ENCODE data around the gene KCNAB2. TPM values are rescaled to one million over a fixed set of nuclear protein-coding genes. Genes with fewer than 3 reads are reported as not detected.
A peak's percentile ranks its signal among the peaks of the same experiment; 100 is the strongest.

The KCNAB2 gene
- polyA plus RNA-seq, 3 donors: 11.5 to 178 (median 22.7) TPM

DNA sequence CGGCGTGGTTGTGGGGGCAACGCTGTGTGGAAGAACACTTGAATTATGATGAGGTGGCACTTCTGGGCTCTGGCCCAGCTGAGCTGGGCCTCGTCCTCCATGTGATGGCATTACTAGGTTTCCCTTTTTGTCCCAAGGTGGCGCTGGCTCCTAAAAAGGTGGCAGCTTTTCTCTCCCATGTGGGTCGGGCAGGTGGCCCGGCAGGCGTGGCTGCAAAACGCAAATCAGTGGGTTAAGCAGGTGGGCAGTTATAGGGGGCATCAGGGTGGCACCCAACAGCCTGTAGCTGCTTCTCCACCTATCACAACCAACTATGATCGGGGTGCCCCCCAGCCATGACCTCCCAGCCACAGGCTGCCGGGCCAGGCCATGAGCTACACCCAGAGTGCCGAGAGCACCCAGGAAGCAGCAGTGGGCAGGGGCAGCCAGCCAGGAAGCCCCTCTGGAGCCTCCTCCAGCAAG, 59.6 kb downstream of the KCNAB2 start:
- no peak overlapping the region for H3K4me3 Mint-ChIP-seq
- H3K4me1 Mint-ChIP-seq: peaks cover 3% of the 10 kb centered on the region
- intact Hi-C loops (cut with micrococcal nuclease): loop anchor here (10.0 kb wide), 1 partner anchor 140 kb away; the partner anchor contains the start of gene HES3 (in 2 of the 2)
- H3K9me3 Mint-ChIP-seq: peaks cover 0 to 5% (median 0%) of the 10 kb centered on the region in 7 donors
- Histone ChIP-seq H3K9me3 (replicated peaks in 1 of 2; ENCODE audit: control insufficient read depth in 1 of 2, insufficient read depth in 1 of 2, low read length in 2 of 2) (no peaks in the 10 kb centered on the region), H3K27ac (ENCODE audit: low read depth in 1 of 2, low read length in 2 of 2) (no peak overlapping the region), H3K4me3 (replicated peaks in 1 of 3; ENCODE audit: low read depth in 2 of 3, low read length in 3 of 3) (no peak overlapping the region), H2AFZ (ENCODE audit: insufficient read depth, low read depth, low read length, poor library complexity, severe bottlenecking) (no peak overlapping the region), H4K20me1 (ENCODE audit: insufficient read depth, low read length) (peaks cover 10% of the 10 kb centered on the region), H3K27me3 (ENCODE audit: control insufficient read depth in 2 of 2, insufficient read depth in 2 of 2, low read length in 2 of 2) (no peaks in the 10 kb centered on the region), H3K4me2 (replicated peaks; ENCODE audit: extremely low read depth, low read length, poor library complexity, severe bottlenecking) (no peak overlapping the region), H3K79me2 (ENCODE audit: insufficient read depth, low read length) (no peaks in the 10 kb centered on the region), H3K36me3 (replicated peaks in 1 of 2; ENCODE audit: control insufficient read depth in 1 of 2, insufficient read depth in 2 of 2, low read length in 2 of 2) (no peaks in the 10 kb centered on the region), H3K9ac (ENCODE audit: insufficient read depth, low read length, poor library complexity, severe bottlenecking) (no peak overlapping the region), H3K4me1 (ENCODE audit: control insufficient read depth in 1 of 2, insufficient read depth in 2 of 2, low read length in 2 of 2) (no peaks in the 10 kb centered on the region)
- TF ChIP-seq, protein P1, sequence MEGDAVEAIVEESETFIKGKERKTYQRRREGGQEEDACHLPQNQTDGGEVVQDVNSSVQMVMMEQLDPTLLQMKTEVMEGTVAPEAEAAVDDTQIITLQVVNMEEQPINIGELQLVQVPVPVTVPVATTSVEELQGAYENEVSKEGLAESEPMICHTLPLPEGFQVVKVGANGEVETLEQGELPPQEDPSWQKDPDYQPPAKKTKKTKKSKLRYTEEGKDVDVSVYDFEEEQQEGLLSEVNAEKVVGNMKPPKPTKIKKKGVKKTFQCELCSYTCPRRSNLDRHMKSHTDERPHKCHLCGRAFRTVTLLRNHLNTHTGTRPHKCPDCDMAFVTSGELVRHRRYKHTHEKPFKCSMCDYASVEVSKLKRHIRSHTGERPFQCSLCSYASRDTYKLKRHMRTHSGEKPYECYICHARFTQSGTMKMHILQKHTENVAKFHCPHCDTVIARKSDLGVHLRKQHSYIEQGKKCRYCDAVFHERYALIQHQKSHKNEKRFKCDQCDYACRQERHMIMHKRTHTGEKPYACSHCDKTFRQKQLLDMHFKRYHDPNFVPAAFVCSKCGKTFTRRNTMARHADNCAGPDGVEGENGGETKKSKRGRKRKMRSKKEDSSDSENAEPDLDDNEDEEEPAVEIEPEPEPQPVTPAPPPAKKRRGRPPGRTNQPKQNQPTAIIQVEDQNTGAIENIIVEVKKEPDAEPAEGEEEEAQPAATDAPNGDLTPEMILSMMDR (IDR thresholded peaks at IDR 0.05): no peak
- 40% methylated on average over 7 of the region's 12 CpGs for WGBS (ENCODE audit: insufficient coverage)
- H3K27me3 Mint-ChIP-seq (ENCODE audit: low read depth in 3 of 3): peaks cover 2 to 14% (median 5%) of the 10 kb centered on the region in 3 donors
- peak overlapping the region in 1 of 7 donors; percentile 19 for H3K27ac Mint-ChIP-seq
- no peaks in the 10 kb centered on the region for H3K36me3 Mint-ChIP-seq
- no peak for DNase-seq

- Histone ChIP-seq H3K79me2 (ENCODE audit: insufficient read depth, low read length) (no peaks in the 10 kb centered on the region), H3K4me1 (ENCODE audit: control insufficient read depth in 1 of 2, insufficient read depth in 2 of 2, low read length in 2 of 2) (no peaks in the 10 kb centered on the region), H3K4me3 (replicated peaks in 1 of 3; ENCODE audit: low read depth in 2 of 3, low read length in 3 of 3) (no peak overlapping the region), H3K36me3 (replicated peaks in 1 of 2; ENCODE audit: control insufficient read depth in 1 of 2, insufficient read depth in 2 of 2, low read length in 2 of 2) (no peaks in the 10 kb centered on the region), H4K20me1 (ENCODE audit: insufficient read depth, low read length) (peaks cover 5% of the 10 kb centered on the region), H2AFZ (ENCODE audit: insufficient read depth, low read depth, low read length, poor library complexity, severe bottlenecking) (no peak overlapping the region), H3K4me2 (replicated peaks; ENCODE audit: extremely low read depth, low read length, poor library complexity, severe bottlenecking) (no peak overlapping the region), H3K9me3 (replicated peaks in 1 of 2; ENCODE audit: control insufficient read depth in 1 of 2, insufficient read depth in 1 of 2, low read length in 2 of 2) (no peaks in the 10 kb centered on the region), H3K9ac (ENCODE audit: insufficient read depth, low read length, poor library complexity, severe bottlenecking) (no peak overlapping the region), H3K27ac (ENCODE audit: low read depth in 1 of 2, low read length in 2 of 2) (no peak overlapping the region), H3K27me3 (ENCODE audit: control insufficient read depth in 2 of 2, insufficient read depth in 2 of 2, low read length in 2 of 2) (no peaks in the 10 kb centered on the region)
- 89% methylated on average over 7 of the region's 7 CpGs for WGBS (ENCODE audit: insufficient coverage)
- intact Hi-C loops (cut with micrococcal nuclease): loop anchor here (10.0 kb wide), 1 partner anchor 139 kb away; the partner anchor contains the start of gene HES3 (in 2 of the 2)
- H3K4me1 Mint-ChIP-seq: peaks cover 2% of the 10 kb centered on the region
- TF ChIP-seq, protein P1 (IDR thresholded peaks at IDR 0.05): no peak
- H3K27me3 Mint-ChIP-seq (ENCODE audit: low read depth in 3 of 3): peaks cover 2 to 14% (median 5%) of the 10 kb centered on the region in 3 donors
- H3K27ac Mint-ChIP-seq: peak overlapping the region in 2 of 7 donors; percentile 11 to 19
- no peak overlapping the region for H3K4me3 Mint-ChIP-seq
- H3K9me3 Mint-ChIP-seq: peaks cover 0 to 5% (median 0%) of the 10 kb centered on the region in 7 donors
- H3K36me3 Mint-ChIP-seq: no peaks in the 10 kb centered on the region
- DNase-seq: no peak
Observed at GRCh38 chr1:6105763-6106162, 60.1 kb downstream of the KCNAB2 start.
